Mucosa of rectum (tissue), 2 donors: ENCODE data around the gene KIAA0930.

Experiments
- H3K27ac ChIP-seq, 2 donors: one replicate each; pipeline ENCODE4 v1.7.0; 2013; ENCODE audit warnings: inconsistent platforms in 2 of 2, low read depth in 2 of 2, low read length in 2 of 2
- H3K27me3 ChIP-seq, 2 donors: one replicate each; pipeline ENCODE4 v1.7.0; 2013; ENCODE audit warnings: low read length in 2 of 2; ENCODE audit not compliant: control insufficient read depth in 2 of 2, insufficient read depth in 2 of 2
- H3K36me3 ChIP-seq, 2 donors: one replicate each; pipeline ENCODE4 v1.7.0; 2013; ENCODE audit warnings: low read length in 2 of 2; ENCODE audit not compliant: control insufficient read depth in 2 of 2, insufficient read depth in 2 of 2
- H3K4me1 ChIP-seq, 2 donors: one replicate each; pipeline ENCODE4 v1.7.0; 2013; ENCODE audit warnings: low read length in 2 of 2, mild to moderate bottlenecking in 1 of 2; ENCODE audit not compliant: control insufficient read depth in 2 of 2, insufficient read depth in 2 of 2
- H3K4me3 ChIP-seq, 2 donors: one replicate each; pipeline ENCODE4 v1.7.0; 2013; ENCODE audit warnings: low read length in 2 of 2
- H3K9ac ChIP-seq, 2 donors: one replicate each; pipeline ENCODE4 v1.7.0; 2013; ENCODE audit warnings: low read length in 2 of 2, low read depth in 1 of 2, mild to moderate bottlenecking in 1 of 2
- H3K9me3 ChIP-seq, 2 donors: one replicate each; pipeline ENCODE4 v1.7.0; 2013; ENCODE audit warnings: low read length in 2 of 2; ENCODE audit not compliant: control insufficient read depth in 2 of 2
- donor health status: healthy.
- donor health status: Normal muscosa, but diverticular disease.

Gene KIAA0930

GRCh38 chr22:45181240-45181639 lies 59.5 kb downstream of the KIAA0930 start:
- peaks cover 41 to 70% of the 10 kb centered on the region in 2 donors for H3K36me3 ChIP-seq
- H3K4me3 ChIP-seq, result no peak overlapping the region
- no peaks in the 10 kb centered on the region for H3K27me3 ChIP-seq
- H3K27ac ChIP-seq, result no peak overlapping the region
- no peaks in the 10 kb centered on the region for H3K4me1 ChIP-seq
- no peaks in the 10 kb centered on the region for H3K9me3 ChIP-seq
- no peak overlapping the region for H3K9ac ChIP-seq

- H3K9me3 ChIP-seq, result no peaks in the 10 kb centered on the region
- peaks cover 45 to 70% of the 10 kb centered on the region in 2 donors for H3K36me3 ChIP-seq
- H3K27me3 ChIP-seq, result no peaks in the 10 kb centered on the region
Observed at GRCh38 chr22:45180146-45180679, 60.5 kb downstream of the KIAA0930 start.

GRCh38 chr22:45179276-45180049 lies 61.2 kb downstream of the KIAA0930 start:
- Histone ChIP-seq H3K9me3 (no peaks in the 10 kb centered on the region), H3K4me3 (no peak overlapping the region), H3K27ac (no peak overlapping the region), H3K4me1 (no peaks in the 10 kb centered on the region), H3K27me3 (no peaks in the 10 kb centered on the region), H3K9ac (no peak overlapping the region), H3K36me3 (peaks cover 45 to 68% of the 10 kb centered on the region in 2 donors)

More at GRCh38 chr22:45180146-45180679, 60.5 kb downstream of the KIAA0930 start:
- no peaks in the 10 kb centered on the region for H3K4me1 ChIP-seq
- no peak overlapping the region for H3K27ac ChIP-seq
- H3K4me3 ChIP-seq, result no peak overlapping the region
- H3K9ac ChIP-seq, result no peak overlapping the region

- Histone ChIP-seq H3K4me3 (no peak overlapping the region), H3K4me1 (no peaks in the 10 kb centered on the region), H3K27me3 (no peaks in the 10 kb centered on the region), H3K27ac (no peak overlapping the region), H3K9ac (no peak overlapping the region), H3K36me3 (peaks cover 69 to 73% of the 10 kb centered on the region in 2 donors), H3K9me3 (no peaks in the 10 kb centered on the region)
Observed at GRCh38 chr22:45172881-45173585, 67.7 kb downstream of the KIAA0930 start.

GRCh38 chr22:45171830-45172229 lies 68.9 kb downstream of the KIAA0930 start:
- Histone ChIP-seq H3K9ac (no peak overlapping the region), H3K4me3 (no peak overlapping the region), H3K27me3 (no peaks in the 10 kb centered on the region), H3K27ac (no peak overlapping the region), H3K4me1 (peaks cover 0 to 4% of the 10 kb centered on the region in 2 donors), H3K9me3 (no peaks in the 10 kb centered on the region), H3K36me3 (peaks cover 64 to 74% of the 10 kb centered on the region in 2 donors)

GRCh38 chr22:45169591-45170466 lies 70.9 kb downstream of the KIAA0930 start:
- no peaks in the 10 kb centered on the region for H3K9me3 ChIP-seq
- H3K27ac ChIP-seq, result no peak overlapping the region
- no peak overlapping the region for H3K9ac ChIP-seq
- H3K4me3 ChIP-seq, result no peak overlapping the region
- no peaks in the 10 kb centered on the region for H3K27me3 ChIP-seq
- peaks cover 7 to 11% of the 10 kb centered on the region in 2 donors for H3K4me1 ChIP-seq
- H3K36me3 ChIP-seq, result peaks cover 53 to 57% of the 10 kb centered on the region in 2 donors

GRCh38 chr22:45166932-45167331 lies 73.8 kb downstream of the KIAA0930 start:
- H3K9ac ChIP-seq, result no peak overlapping the region
- H3K4me3 ChIP-seq, result no peak overlapping the region
- H3K4me1 ChIP-seq, result peaks cover 11 to 21% of the 10 kb centered on the region in 2 donors
- H3K36me3 ChIP-seq, result peaks cover 32 to 34% of the 10 kb centered on the region in 2 donors
- no peaks in the 10 kb centered on the region for H3K27me3 ChIP-seq
- no peak overlapping the region for H3K27ac ChIP-seq
- no peaks in the 10 kb centered on the region for H3K9me3 ChIP-seq

GRCh38 chr22:45164270-45165088 lies 76.2 kb downstream of the KIAA0930 start:
- Histone ChIP-seq H3K4me3 (peak overlapping the region; percentile 76 to 84), H3K36me3 (peaks cover 9 to 14% of the 10 kb centered on the region in 2 donors), H3K27me3 (no peaks in the 10 kb centered on the region), H3K4me1 (peaks cover 11 to 33% of the 10 kb centered on the region in 2 donors), H3K9ac (peak overlapping the region; percentile 72 to 88), H3K27ac (peak overlapping the region; percentile 80 to 85), H3K9me3 (no peaks in the 10 kb centered on the region)
